PC-9 (cell line): ENCODE measurements around the gene ATRNL1.

Source experiments
- EZH2 ChIP-seq: fragments of 200-600 bp; sonication (generic); IDR thresholded peaks from 2 replicates; pipeline ENCODE4 v1.8.0; 2017; ENCODE audit warnings: antibody characterized with exemption, low read depth
- TF ChIP-seq, protein P1 (sequence below): fragments of 200-600 bp; sonication (generic); conservative IDR thresholded peaks from 2 replicates; pipeline ENCODE4 v1.6.1; 2017; ENCODE audit warnings: mixed run types, antibody characterized with exemption, mild to moderate bottlenecking, moderate library complexity

DNA sequence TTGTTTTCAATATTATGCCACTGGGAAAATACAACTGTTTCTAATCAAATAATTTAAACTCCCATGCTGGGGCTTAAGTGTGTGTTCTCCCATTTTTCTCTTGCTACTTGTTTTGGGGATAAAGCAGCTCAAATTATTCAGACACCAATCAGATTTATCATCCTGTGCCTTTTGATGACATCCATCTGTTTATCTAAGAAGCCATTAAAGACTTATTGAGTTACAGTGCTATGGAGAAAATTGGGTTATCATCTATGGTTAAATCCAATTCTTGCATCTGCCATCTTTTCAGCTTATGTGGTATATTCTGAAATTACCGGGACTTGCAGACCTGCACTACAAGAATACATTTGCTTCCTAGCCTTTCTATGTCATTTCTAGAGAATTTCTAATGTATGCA, 778.7 kb downstream of the ATRNL1 start:
- TF ChIP-seq, protein P1, sequence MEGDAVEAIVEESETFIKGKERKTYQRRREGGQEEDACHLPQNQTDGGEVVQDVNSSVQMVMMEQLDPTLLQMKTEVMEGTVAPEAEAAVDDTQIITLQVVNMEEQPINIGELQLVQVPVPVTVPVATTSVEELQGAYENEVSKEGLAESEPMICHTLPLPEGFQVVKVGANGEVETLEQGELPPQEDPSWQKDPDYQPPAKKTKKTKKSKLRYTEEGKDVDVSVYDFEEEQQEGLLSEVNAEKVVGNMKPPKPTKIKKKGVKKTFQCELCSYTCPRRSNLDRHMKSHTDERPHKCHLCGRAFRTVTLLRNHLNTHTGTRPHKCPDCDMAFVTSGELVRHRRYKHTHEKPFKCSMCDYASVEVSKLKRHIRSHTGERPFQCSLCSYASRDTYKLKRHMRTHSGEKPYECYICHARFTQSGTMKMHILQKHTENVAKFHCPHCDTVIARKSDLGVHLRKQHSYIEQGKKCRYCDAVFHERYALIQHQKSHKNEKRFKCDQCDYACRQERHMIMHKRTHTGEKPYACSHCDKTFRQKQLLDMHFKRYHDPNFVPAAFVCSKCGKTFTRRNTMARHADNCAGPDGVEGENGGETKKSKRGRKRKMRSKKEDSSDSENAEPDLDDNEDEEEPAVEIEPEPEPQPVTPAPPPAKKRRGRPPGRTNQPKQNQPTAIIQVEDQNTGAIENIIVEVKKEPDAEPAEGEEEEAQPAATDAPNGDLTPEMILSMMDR, result no peak
- no peak for TF ChIP-seq EZH2
